ENCODE results near the gene PTPN4.

DNA sequence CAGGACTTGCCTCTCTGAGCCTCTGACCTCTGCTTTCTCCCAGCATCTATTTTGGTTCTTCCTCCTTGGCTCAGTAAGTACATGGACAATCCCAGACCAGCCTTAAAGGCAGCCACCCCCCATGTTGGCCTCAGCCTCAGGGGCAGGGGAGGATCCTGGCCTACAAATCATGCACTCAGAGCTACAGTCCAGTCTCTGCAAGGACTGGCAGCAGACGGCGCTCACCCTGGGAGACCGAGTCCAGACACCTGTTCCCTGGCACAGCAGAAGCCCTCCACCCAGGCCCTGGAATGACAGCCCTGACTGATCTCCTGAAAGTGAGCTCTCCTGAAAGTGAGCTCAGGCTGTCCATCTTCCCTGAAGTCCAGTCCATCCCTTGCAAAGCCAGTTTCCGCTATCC lies 25.7 kb upstream of the PTPN4 start:
- TF ChIP-seq EP300 (IDR thresholded peaks at IDR 0.05; ENCODE audit: borderline replicate concordance), result no peak
- TF ChIP-seq, protein P1, sequence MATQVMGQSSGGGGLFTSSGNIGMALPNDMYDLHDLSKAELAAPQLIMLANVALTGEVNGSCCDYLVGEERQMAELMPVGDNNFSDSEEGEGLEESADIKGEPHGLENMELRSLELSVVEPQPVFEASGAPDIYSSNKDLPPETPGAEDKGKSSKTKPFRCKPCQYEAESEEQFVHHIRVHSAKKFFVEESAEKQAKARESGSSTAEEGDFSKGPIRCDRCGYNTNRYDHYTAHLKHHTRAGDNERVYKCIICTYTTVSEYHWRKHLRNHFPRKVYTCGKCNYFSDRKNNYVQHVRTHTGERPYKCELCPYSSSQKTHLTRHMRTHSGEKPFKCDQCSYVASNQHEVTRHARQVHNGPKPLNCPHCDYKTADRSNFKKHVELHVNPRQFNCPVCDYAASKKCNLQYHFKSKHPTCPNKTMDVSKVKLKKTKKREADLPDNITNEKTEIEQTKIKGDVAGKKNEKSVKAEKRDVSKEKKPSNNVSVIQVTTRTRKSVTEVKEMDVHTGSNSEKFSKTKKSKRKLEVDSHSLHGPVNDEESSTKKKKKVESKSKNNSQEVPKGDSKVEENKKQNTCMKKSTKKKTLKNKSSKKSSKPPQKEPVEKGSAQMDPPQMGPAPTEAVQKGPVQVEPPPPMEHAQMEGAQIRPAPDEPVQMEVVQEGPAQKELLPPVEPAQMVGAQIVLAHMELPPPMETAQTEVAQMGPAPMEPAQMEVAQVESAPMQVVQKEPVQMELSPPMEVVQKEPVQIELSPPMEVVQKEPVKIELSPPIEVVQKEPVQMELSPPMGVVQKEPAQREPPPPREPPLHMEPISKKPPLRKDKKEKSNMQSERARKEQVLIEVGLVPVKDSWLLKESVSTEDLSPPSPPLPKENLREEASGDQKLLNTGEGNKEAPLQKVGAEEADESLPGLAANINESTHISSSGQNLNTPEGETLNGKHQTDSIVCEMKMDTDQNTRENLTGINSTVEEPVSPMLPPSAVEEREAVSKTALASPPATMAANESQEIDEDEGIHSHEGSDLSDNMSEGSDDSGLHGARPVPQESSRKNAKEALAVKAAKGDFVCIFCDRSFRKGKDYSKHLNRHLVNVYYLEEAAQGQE (IDR thresholded peaks at IDR 0.05; ENCODE audit: low read depth), result no peak
- no peak for TF ChIP-seq RAD21 (IDR thresholded peaks at IDR 0.05; ENCODE audit: low read depth)
- no peak for TF ChIP-seq YY1 (IDR thresholded peaks at IDR 0.05; ENCODE audit: low read depth)
- no peak for TF ChIP-seq TAF1 (IDR thresholded peaks at IDR 0.05; ENCODE audit: low read depth)
- TF ChIP-seq FOXM1 (IDR thresholded peaks at IDR 0.05; ENCODE audit: borderline replicate concordance, low read depth), result no peak
- no peak for TF ChIP-seq CREB1 (IDR thresholded peaks at IDR 0.05; ENCODE audit: low read depth)
- no peak for TF ChIP-seq CEBPB (IDR thresholded peaks at IDR 0.05)
- TF ChIP-seq, protein P2, sequence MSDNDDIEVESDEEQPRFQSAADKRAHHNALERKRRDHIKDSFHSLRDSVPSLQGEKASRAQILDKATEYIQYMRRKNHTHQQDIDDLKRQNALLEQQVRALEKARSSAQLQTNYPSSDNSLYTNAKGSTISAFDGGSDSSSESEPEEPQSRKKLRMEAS (IDR thresholded peaks at IDR 0.05), result no peak
- no peak for TF ChIP-seq EGR1 (IDR thresholded peaks at IDR 0.05)
- TF ChIP-seq NFIC (IDR thresholded peaks at IDR 0.05), result no peak
